ENCODE data around the gene LIN7B. TPM values are rescaled to one million over a fixed set of nuclear protein-coding genes. Genes with fewer than 3 reads are reported as not detected.
A peak's percentile ranks its signal among the peaks of the same experiment; 100 is the strongest.

Gene LIN7B
- total RNA-seq, 1 experiment from 2014 or later: 6.4 TPM

DNA sequence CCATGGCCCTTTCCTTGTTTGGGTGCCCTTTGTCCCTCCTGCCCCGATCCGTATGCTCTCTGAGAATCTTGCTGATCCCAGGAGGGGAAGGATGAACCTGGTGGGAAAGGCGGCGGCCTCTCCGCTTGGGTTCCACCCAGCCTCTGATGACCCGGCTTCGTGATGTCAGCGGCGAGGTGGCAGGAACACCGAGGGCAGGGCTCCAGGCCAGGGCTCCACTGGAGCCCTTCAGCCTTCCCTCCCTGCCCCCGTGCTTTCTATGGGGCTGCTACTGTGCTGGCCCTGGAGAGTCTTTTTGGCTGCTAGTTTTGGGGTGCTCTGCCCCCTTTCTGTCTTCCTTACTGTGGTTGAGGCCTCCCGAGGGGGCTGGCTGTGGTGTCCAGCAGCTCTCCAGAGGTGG lies 11.9 kb upstream of the LIN7B start:
- H3K4me3 ChIP-seq (ENCODE audit: low read length): no peak overlapping the region
- peaks cover 58% of the 10 kb centered on the region for H3K36me3 ChIP-seq (ENCODE audit: insufficient read depth, low read length)
- H3K9ac ChIP-seq (ENCODE audit: low read length): no peak overlapping the region
- no peak overlapping the region for H3K27ac ChIP-seq (ENCODE audit: low read length)
- H3K9me3 ChIP-seq (ENCODE audit: low read length): no peaks in the 10 kb centered on the region
- peaks cover 21% of the 10 kb centered on the region for H3K79me2 ChIP-seq (ENCODE audit: low read length)
- H2AFZ ChIP-seq (ENCODE audit: low read length): no peak overlapping the region
- H3K4me2 ChIP-seq (ENCODE audit: low read depth, low read length, poor library complexity, severe bottlenecking): no peak overlapping the region
- no peaks in the 10 kb centered on the region for H3K4me1 ChIP-seq (ENCODE audit: low read length)
- H3K27me3 ChIP-seq (ENCODE audit: low read length): no peaks in the 10 kb centered on the region
- peaks cover 78% of the 10 kb centered on the region for H4K20me1 ChIP-seq (ENCODE audit: insufficient read depth, low read depth, low read length)
- DNase-seq: no peak
- no peaks in the 10 kb centered on the region for H3K9me2 ChIP-seq (replicated peaks; ENCODE audit: insufficient read depth, low read length)

DNA sequence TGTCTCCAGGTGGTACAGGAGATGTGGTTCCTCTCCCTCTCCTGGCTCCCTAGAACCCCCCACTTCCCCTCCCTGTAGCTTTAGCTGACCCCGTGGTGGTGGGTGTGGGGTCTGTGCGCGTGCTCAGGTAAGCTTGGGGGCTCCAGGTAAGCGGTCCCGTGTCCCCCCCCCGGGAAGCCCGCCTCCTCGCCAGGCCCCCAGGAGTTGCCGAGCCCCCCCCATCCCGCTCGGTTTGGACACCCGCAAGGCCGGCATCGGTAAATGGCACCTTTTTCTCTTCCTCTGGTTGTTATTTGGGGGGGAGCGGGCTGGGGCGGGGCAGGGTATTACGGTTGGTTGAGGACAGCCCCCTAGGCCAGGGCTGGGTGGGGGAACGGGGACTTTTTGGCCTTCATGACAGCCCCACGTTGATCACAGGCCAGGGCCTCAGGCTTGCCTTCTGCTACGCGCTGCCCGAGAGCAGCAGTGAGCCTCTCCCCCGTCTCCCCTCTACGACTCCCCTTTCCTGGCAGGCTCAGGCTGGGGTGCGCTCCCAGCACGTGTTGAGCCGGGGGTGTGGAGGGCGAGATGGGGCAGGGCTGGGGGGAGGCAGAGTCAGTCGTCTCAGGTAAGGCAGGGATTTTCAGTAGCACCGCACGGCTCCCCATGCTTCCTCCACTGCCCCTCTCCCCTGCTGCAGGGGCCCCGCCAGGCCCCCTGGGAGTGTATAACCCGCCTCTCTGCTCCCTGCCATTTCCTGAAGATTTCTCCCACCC lies 10.7 kb upstream of the LIN7B start:
- no peak overlapping the region for H2AFZ ChIP-seq (ENCODE audit: low read length)
- no peaks in the 10 kb centered on the region for H3K9me2 ChIP-seq (replicated peaks; ENCODE audit: insufficient read depth, low read length)
- H4K20me1 ChIP-seq (ENCODE audit: insufficient read depth, low read depth, low read length): peaks cover 78% of the 10 kb centered on the region
- peaks cover 60% of the 10 kb centered on the region for H3K36me3 ChIP-seq (ENCODE audit: insufficient read depth, low read length)
- H3K4me1 ChIP-seq (ENCODE audit: low read length): no peaks in the 10 kb centered on the region
- no peak overlapping the region for H3K9ac ChIP-seq (ENCODE audit: low read length)
- no peak for DNase-seq
- no peaks in the 10 kb centered on the region for H3K27me3 ChIP-seq (ENCODE audit: low read length)
- no peak overlapping the region for H3K4me3 ChIP-seq (ENCODE audit: low read length)
- H3K4me2 ChIP-seq (ENCODE audit: low read depth, low read length, poor library complexity, severe bottlenecking): no peak overlapping the region
- H3K27ac ChIP-seq (ENCODE audit: low read length): no peak overlapping the region
- no peaks in the 10 kb centered on the region for H3K9me3 ChIP-seq (ENCODE audit: low read length)
- peaks cover 10% of the 10 kb centered on the region for H3K79me2 ChIP-seq (ENCODE audit: low read length)

DNA sequence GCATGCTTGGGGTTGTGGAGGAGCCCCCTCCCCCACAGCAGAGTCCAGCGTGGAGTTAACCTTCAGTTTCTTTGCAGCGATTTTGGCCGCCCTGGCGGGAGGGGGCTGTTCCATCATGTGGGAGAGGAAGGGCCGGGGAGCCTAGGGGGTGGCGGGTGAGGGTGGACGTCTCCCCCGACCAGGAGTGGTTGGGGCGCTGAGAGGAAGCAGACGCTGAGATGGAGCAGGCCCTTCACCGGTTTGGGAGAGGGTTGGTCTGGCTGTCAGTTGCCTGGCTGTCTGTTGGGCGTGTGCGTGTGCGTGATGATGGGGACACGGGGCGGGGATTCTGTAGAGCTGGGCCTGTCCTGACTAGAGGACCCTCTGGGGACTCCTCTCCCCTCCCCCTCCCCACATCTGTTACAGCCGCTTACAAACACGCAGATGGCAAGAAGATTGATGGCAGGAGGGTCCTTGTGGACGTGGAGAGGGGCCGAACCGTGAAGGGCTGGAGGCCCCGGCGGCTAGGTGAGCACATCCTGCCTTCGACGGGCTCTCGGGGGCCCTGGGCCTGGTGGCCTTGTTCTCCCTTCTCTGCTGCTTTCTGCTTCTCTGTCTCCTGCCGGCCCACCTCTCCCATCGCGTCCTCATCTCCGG lies 9.8 kb upstream of the LIN7B start:
- Histone ChIP-seq H2AFZ (ENCODE audit: low read length) (no peak overlapping the region), H3K9me3 (ENCODE audit: low read length) (no peaks in the 10 kb centered on the region), H3K27me3 (ENCODE audit: low read length) (no peaks in the 10 kb centered on the region), H3K9ac (ENCODE audit: low read length) (no peak overlapping the region), H3K4me1 (ENCODE audit: low read length) (no peaks in the 10 kb centered on the region), H3K4me3 (ENCODE audit: low read length) (no peak overlapping the region), H3K27ac (ENCODE audit: low read length) (no peak overlapping the region), H3K9me2 (replicated peaks; ENCODE audit: insufficient read depth, low read length) (no peaks in the 10 kb centered on the region), H3K4me2 (ENCODE audit: low read depth, low read length, poor library complexity, severe bottlenecking) (no peak overlapping the region), H3K36me3 (ENCODE audit: insufficient read depth, low read length) (peaks cover 58% of the 10 kb centered on the region), H4K20me1 (ENCODE audit: insufficient read depth, low read depth, low read length) (peaks cover 79% of the 10 kb centered on the region), H3K79me2 (ENCODE audit: low read length) (peaks cover 3% of the 10 kb centered on the region; the same call in 1 of the 2 replicates)
- DNase-seq: no peak

DNA sequence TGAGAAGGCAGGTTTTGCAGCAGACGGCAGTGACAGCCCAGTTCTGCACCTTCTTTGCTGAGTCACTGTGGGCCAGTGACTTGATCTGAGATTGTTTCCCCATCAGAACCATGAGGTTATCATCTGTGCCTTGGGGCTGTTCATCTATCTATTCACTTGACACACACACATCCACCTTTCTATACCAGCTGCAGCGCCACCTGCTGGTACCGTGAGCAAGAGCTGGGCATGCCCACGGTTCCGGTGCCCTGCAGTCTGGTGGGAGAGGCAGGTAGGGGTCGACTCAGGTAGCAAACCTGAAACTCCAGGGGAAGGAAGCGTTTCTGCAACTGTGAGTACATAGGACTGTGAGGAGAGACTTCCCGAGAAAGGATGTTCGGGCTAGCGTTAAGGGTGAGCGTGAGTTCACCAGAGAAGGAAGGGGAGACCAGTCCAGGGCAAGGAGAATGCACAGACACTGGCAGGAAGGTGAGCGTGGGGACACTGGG lies 7.5 kb upstream of the LIN7B start:
- peaks cover 54% of the 10 kb centered on the region for H3K36me3 ChIP-seq (ENCODE audit: insufficient read depth, low read length)

DNA sequence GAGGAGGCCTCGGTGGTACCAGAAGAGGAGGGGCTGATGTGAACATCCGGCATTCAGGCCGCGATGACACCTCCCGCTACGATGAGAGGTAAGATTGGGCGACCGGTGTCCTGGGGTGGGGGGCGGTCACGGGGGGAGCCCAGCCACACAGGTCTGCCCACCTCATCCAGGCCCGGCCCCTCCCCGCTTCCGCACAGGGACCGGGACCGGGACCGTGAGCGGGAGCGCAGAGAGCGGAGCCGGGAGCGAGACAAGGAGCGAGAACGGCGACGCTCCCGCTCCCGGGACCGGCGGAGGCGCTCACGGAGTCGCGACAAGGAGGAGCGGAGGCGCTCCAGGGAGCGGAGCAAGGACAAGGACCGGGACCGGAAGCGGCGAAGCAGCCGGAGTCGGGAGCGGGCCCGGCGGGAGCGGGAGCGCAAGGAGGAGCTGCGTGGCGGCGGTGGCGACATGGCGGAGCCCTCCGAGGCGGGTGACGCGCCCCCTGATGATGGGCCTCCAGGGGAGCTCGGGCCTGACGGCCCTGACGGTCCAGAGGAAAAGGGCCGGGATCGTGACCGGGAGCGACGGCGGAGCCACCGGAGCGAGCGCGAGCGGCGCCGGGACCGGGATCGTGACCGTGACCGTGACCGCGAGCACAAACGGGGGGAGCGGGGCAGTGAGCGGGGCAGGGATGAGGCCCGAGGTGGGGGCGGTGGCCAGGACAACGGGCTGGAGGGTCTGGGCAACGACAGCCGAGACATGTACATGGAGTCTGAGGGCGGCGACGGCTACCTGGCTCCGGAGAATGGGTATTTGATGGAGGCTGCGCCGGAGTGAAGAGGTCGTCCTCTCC lies 6.3 kb upstream of the LIN7B start:
- Histone ChIP-seq H3K79me2 (ENCODE audit: low read length) (no peaks in the 10 kb centered on the region), H3K27me3 (ENCODE audit: low read length) (no peaks in the 10 kb centered on the region), H3K27ac (ENCODE audit: low read length) (no peak overlapping the region), H4K20me1 (ENCODE audit: insufficient read depth, low read depth, low read length) (peaks cover 64% of the 10 kb centered on the region), H3K4me3 (ENCODE audit: low read length) (no peak overlapping the region), H3K36me3 (ENCODE audit: insufficient read depth, low read length) (peaks cover 46% of the 10 kb centered on the region), H3K4me2 (ENCODE audit: low read depth, low read length, poor library complexity, severe bottlenecking) (no peak overlapping the region), H3K4me1 (ENCODE audit: low read length) (no peaks in the 10 kb centered on the region), H2AFZ (ENCODE audit: low read length) (no peak overlapping the region), H3K9me3 (ENCODE audit: low read length) (no peaks in the 10 kb centered on the region), H3K9me2 (replicated peaks; ENCODE audit: insufficient read depth, low read length) (no peaks in the 10 kb centered on the region), H3K9ac (ENCODE audit: low read length) (no peak overlapping the region)
- no peak for DNase-seq

More for the DNA sequence above, 7.5 kb upstream of the LIN7B start:
- Histone ChIP-seq H2AFZ (ENCODE audit: low read length) (no peak overlapping the region), H4K20me1 (ENCODE audit: insufficient read depth, low read depth, low read length) (peaks cover 70% of the 10 kb centered on the region), H3K9me2 (replicated peaks; ENCODE audit: insufficient read depth, low read length) (no peaks in the 10 kb centered on the region), H3K9ac (ENCODE audit: low read length) (no peak overlapping the region), H3K4me2 (ENCODE audit: low read depth, low read length, poor library complexity, severe bottlenecking) (no peak overlapping the region), H3K79me2 (ENCODE audit: low read length) (no peaks in the 10 kb centered on the region), H3K27ac (ENCODE audit: low read length) (no peak overlapping the region), H3K27me3 (ENCODE audit: low read length) (no peaks in the 10 kb centered on the region), H3K4me1 (ENCODE audit: low read length) (no peaks in the 10 kb centered on the region), H3K9me3 (ENCODE audit: low read length) (no peaks in the 10 kb centered on the region), H3K4me3 (ENCODE audit: low read length) (no peak overlapping the region)
- peak; percentile 93 for DNase-seq

DNA sequence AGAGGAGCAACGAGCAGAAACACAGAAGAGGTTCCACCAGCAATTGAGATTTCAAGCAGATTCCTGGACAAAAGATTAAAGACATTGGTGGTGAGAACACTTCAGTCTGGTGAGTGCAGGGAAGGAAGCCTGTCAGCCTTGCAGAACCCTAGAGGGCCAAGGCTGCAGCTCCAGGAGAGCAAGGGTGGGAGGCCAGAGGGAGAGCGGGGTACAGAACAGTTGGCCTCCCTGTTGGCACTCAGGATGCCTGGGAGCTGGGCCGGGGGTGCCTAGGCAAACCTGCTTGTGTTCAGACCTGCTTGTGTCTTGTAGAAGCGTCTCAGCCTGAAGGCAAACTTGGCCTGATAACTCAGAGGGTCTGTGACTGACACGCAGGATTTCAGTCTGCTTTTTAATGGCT lies 5.1 kb upstream of the LIN7B start:
- no peak for DNase-seq
- H3K36me3 ChIP-seq (ENCODE audit: insufficient read depth, low read length): peaks cover 44% of the 10 kb centered on the region

DNA sequence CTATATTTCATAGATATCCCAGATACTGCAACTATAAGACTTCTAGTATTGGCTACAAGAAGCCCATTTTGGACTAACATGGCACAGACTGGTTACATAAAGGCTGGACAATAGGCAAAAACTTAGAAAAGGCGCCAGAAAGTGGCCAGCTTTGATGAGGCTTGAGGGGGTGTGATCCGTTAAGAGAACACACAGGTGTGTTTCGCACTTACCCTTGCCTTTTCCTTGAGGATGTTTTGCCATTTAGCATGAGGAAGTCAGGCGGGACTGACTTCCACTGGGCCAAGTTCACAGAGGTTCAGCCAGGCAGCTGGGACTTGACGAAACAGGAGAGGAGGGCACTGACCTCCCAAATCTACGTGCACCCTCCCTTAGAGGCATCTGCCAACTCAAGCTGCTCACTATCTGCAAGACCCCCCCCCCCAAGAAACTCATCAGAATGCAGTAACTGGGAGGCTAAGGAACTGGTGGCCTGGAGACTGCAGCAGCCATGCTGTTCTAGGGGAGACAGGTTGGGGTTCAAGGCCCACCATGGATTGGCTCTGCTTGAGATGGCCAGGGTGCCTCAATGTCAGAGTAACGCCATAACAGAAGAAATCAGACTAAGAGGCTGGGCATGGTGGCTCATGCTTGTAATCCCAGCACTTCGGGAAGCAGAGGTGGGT lies 4.5 kb upstream of the LIN7B start:
- Histone ChIP-seq H3K79me2 (ENCODE audit: low read length) (no peaks in the 10 kb centered on the region), H3K27me3 (ENCODE audit: low read length) (no peaks in the 10 kb centered on the region), H4K20me1 (ENCODE audit: insufficient read depth, low read depth, low read length) (peaks cover 45% of the 10 kb centered on the region), H3K9me3 (ENCODE audit: low read length) (no peaks in the 10 kb centered on the region), H3K4me2 (ENCODE audit: low read depth, low read length, poor library complexity, severe bottlenecking) (no peak overlapping the region), H3K27ac (ENCODE audit: low read length) (no peak overlapping the region), H3K36me3 (ENCODE audit: insufficient read depth, low read length) (peaks cover 40% of the 10 kb centered on the region), H3K9ac (ENCODE audit: low read length) (no peak overlapping the region), H2AFZ (ENCODE audit: low read length) (no peak overlapping the region), H3K9me2 (replicated peaks; ENCODE audit: insufficient read depth, low read length) (no peaks in the 10 kb centered on the region), H3K4me3 (ENCODE audit: low read length) (no peak overlapping the region), H3K4me1 (ENCODE audit: low read length) (peaks cover 7% of the 10 kb centered on the region)
- DNase-seq: no peak

More for the DNA sequence above, 5.1 kb upstream of the LIN7B start:
- H3K4me3 ChIP-seq (ENCODE audit: low read length): no peak overlapping the region
- no peak overlapping the region for H3K4me2 ChIP-seq (ENCODE audit: low read depth, low read length, poor library complexity, severe bottlenecking)
- no peaks in the 10 kb centered on the region for H3K79me2 ChIP-seq (ENCODE audit: low read length)
- no peak overlapping the region for H3K9ac ChIP-seq (ENCODE audit: low read length)
- H3K27me3 ChIP-seq (ENCODE audit: low read length): no peaks in the 10 kb centered on the region
- no peaks in the 10 kb centered on the region for H3K9me3 ChIP-seq (ENCODE audit: low read length)
- H3K27ac ChIP-seq (ENCODE audit: low read length): no peak overlapping the region
- H2AFZ ChIP-seq (ENCODE audit: low read length): no peak overlapping the region
- peaks cover 5% of the 10 kb centered on the region for H3K4me1 ChIP-seq (ENCODE audit: low read length)
- H3K9me2 ChIP-seq (replicated peaks; ENCODE audit: insufficient read depth, low read length): no peaks in the 10 kb centered on the region
- H4K20me1 ChIP-seq (ENCODE audit: insufficient read depth, low read depth, low read length): peaks cover 52% of the 10 kb centered on the region

Measured in Karpas-422 (cell line).